SU-DHL-6 (cell line): ENCODE measurements around the gene ZSWIM8.

Source experiments
- CTCF ChIP-seq: fragments of 200-600 bp; sonication (generic); IDR thresholded peaks from one replicate; pipeline ENCODE4 v1.5.1; 2017; ENCODE audit warnings: antibody characterized with exemption, mild to moderate bottlenecking, low read length, moderate library complexity; ENCODE audit not compliant: insufficient read depth, poor library complexity, severe bottlenecking
- EZH2phosphoT487 ChIP-seq: fragments of 200-600 bp; sonication (generic), shearing (Covaris generic); conservative IDR thresholded peaks from 2 replicates; pipeline ENCODE4 v1.6.1; 2018; ENCODE audit warnings: mild to moderate bottlenecking, antibody characterized with exemption, low read length, moderate library complexity, mixed read lengths

DNA sequence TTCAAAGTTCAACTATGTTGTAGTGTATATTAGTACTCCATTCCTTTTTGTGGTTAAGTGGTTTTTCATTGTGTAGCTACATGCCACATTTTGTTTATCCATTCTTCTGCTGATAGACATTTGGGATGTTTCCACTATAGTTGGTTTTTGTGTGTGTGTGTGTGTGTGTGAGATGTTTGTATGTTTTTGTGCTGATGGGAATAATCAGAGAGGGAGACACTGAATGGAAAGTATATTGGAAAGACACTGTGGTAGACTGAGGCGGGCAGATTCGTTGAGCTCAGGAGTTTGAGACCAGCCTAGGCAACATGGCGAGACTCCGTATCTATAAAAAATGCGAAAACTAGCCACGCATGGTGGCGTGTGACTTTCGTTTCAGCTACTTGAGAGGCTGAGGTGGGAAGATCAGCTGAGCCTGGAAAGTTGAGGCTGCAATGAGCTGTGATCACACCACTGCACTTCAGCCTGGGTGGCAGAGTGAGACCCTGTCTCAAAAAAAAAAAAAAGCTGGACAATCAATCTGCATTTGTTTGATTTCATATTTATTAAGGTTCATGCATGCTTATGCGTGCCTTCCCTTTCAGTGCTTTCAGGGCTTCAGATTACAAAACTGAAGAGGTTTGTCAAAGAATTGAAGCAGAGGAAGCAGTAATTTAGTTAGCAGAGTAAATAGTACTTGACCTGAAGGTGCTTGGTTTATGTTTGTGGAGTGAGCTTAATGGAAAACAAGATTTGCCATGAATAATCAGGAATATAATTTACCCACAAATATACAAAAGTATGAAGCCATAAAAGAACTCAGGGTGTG is 26.5 kb upstream of the ZSWIM8 start:
- TF ChIP-seq CTCF (no peak), EZH2phosphoT487 (no peak)
